Measurements from ENCODE around the gene CLP1.

DNA sequence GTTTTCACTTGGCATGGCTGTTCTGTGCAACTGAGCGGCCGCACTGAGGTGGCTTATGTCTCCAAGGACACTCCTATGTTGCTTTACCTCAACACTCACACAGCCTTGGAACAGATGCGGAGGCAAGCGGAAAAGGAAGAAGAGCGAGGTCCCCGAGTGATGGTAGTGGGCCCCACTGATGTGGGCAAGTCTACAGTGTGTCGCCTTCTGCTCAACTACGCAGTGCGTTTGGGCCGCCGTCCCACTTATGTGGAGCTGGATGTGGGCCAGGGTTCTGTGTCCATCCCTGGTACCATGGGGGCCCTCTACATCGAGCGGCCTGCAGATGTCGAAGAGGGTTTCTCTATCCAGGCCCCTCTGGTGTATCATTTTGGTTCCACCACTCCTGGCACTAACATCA, 2.1 kb downstream of the CLP1 start:
- TF ChIP-seq CTBP1 (IDR thresholded peaks at IDR 0.05; ENCODE audit: borderline replicate concordance) (no peak), SP1 (IDR thresholded peaks at IDR 0.05) (no peak), TARDBP (IDR thresholded peaks at IDR 0.05) (no peak), FOXA1 (IDR thresholded peaks at IDR 0.05) (no peak), ARNT (IDR thresholded peaks at IDR 0.05) (no peak), FOXM1 (IDR thresholded peaks at IDR 0.05; ENCODE audit: borderline replicate concordance) (no peak), NFRKB (IDR thresholded peaks at IDR 0.05) (no peak), HDGF (IDR thresholded peaks at IDR 0.05; ENCODE audit: borderline replicate concordance) (no peak), L3MBTL2 (conservative IDR thresholded peaks at IDR 0.05) (no peak), BHLHE40 (IDR thresholded peaks at IDR 0.05; ENCODE audit: borderline replicate concordance) (no peak), SUZ12 (IDR thresholded peaks at IDR 0.05) (no peak), LEF1 (IDR thresholded peaks at IDR 0.05; ENCODE audit: borderline replicate concordance) (no peak)
